Natural killer cell (primary cell): Measurements from ENCODE around the gene ADRM1. TPM values are rescaled to one million over a fixed set of nuclear protein-coding genes. Genes with fewer than 3 reads are reported as not detected.

Experiments
- ATAC-seq, 3 donors: fragments of 150-1000 bp in 2 of 3; fragments of 200-7000 bp in 1 of 3; cut with Tn5 transposase; 1 replicate in 1 of 3; 2 replicates in 2 of 3; pipeline ENCODE4 v1.10.0; 2021; ENCODE audit warnings: mild to moderate bottlenecking in 2 of 3, moderate library complexity in 2 of 3
- DNase-seq, 2 donors: peaks; one replicate each; pipeline versions ENCODE4 v3.0.0 to v3.0.0-alpha.2; 2013 to 2021; ENCODE audit warnings: mixed read lengths in 1 of 2
- H3K27ac ChIP-seq: one replicate; pipeline ENCODE4 v1.5.1; 2013; ENCODE audit warnings: mild to moderate bottlenecking, low read length
- H3K27me3 ChIP-seq: one replicate; pipeline ENCODE4 v1.6.1; 2013; ENCODE audit warnings: low read length; ENCODE audit not compliant: control insufficient read depth, insufficient read depth
- H3K36me3 ChIP-seq: one replicate; pipeline ENCODE4 v1.6.1; 2013; ENCODE audit warnings: low read length; ENCODE audit not compliant: control insufficient read depth, insufficient read depth
- H3K4me1 ChIP-seq: one replicate; pipeline ENCODE4 v1.6.1; 2013; ENCODE audit warnings: low read length; ENCODE audit not compliant: control insufficient read depth, insufficient read depth
- H3K4me3 ChIP-seq: one replicate; pipeline ENCODE4 v1.5.1; 2013; ENCODE audit warnings: low read length
- H3K9me3 ChIP-seq: one replicate; pipeline ENCODE4 v1.6.1; 2013; ENCODE audit warnings: low read length; ENCODE audit not compliant: control insufficient read depth, insufficient read depth
- H3K27ac Mint-ChIP-seq, 2 donors: one replicate each; pipeline ENCODE4 v1.8.0; 2022; ENCODE audit warnings: mild to moderate bottlenecking in 2 of 2, mixed read lengths in 2 of 2, moderate library complexity in 1 of 2
- H3K27me3 Mint-ChIP-seq, 2 donors: one replicate each; pipeline ENCODE4 v1.8.0; 2022; ENCODE audit warnings: low read depth in 2 of 2, mixed read lengths in 2 of 2
- H3K36me3 Mint-ChIP-seq: one replicate; pipeline ENCODE4 v1.8.0; 2022; ENCODE audit warnings: mixed read lengths
- H3K4me1 Mint-ChIP-seq, 2 donors: one replicate each; pipeline ENCODE4 v1.8.0; 2022; ENCODE audit warnings: mixed read lengths in 2 of 2
- H3K4me3 Mint-ChIP-seq: one replicate; pipeline ENCODE4 v1.8.0; 2022; ENCODE audit warnings: mild to moderate bottlenecking, moderate library complexity, mixed read lengths
- H3K9me3 Mint-ChIP-seq, 2 donors: one replicate each; pipeline ENCODE4 v1.8.0; 2022; ENCODE audit warnings: mixed read lengths in 2 of 2
- CTCF ChIP-seq: fragments of 200-600 bp; IDR thresholded peaks from one replicate; pipeline ENCODE4 v1.8.0; 2022; ENCODE audit warnings: antibody characterized with exemption
- WGBS: methylation state at CpG from one replicate; pipeline ENCODE4 v1.1.7; 2013; ENCODE audit warnings: missing lambda C conversion rate; ENCODE audit not compliant: insufficient coverage; 5-methylcytosine and 5-hydroxymethylcytosine counted together
- intact Hi-C: fragments of 100-400 bp; cut with micrococcal nuclease; formaldehyde crosslinking; loops from one replicate; pipeline ENCODE4 v1.14.2; 2022
- total RNA-seq, 4 donors: library from RNA; stranded (reverse); fragments of 120-200 nt in 1 of 4; gene quantifications; one replicate each; pipeline versions ENCODE4 v1.2.3 to v1.2.4, GENCODE V29; 2013 to 2022

ADRM1 gene
- total RNA-seq, 3 donors from 2014 or later (not counting 1 experiment from before 2014, with no cell fraction given), result 81.4 to 88.4 (median 84.6) TPM

DNA sequence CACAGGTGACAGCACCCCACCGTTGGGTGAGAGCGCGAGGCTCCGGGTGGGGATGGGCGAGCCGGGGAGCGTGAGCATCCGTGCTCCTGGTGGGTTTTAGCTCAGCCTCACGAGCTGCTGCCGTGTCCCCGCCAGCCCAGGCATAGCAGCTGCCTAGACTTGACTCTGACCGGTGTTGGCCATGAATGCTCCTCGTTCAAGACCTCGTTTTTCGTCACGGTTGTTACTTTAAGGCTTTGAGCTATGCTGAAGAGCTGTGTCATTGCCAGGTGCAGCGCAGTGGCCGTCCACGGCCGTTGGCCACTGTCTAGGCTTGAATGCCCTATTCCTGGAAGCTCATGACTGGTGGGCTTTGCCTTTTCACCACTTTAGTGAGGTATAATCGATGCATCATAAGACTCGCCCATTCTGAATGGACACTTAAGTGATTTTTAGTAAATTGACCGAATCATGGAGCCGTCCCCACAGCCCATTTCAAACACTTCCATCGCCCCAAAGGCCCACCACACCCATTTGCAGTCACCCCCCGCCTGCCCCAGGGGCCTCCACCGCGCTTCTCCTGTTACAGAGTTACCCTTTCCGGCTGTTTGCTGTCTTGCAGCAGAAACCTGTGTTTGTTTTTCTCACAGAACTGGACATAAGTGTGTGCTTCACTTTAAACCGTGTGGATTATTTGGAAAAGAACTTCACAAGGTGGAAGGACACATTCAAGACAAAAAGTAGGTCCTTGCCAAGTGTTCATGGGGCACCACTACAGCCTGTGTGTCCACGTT is 21.4 kb upstream of the ADRM1 start:
- 97% methylated on average over 31 of the region's 31 CpGs for WGBS
- H3K4me1 Mint-ChIP-seq, result no peaks in the 10 kb centered on the region
- intact Hi-C loops, result no loop called here
- Histone ChIP-seq H3K27ac (no peak overlapping the region), H3K36me3 (peaks cover 64% of the 10 kb centered on the region), H3K4me1 (no peaks in the 10 kb centered on the region), H3K4me3 (no peak overlapping the region), H3K9me3 (no peaks in the 10 kb centered on the region), H3K27me3 (no peaks in the 10 kb centered on the region)
- ATAC-seq, result no peak
- H3K9me3 Mint-ChIP-seq, result no peaks in the 10 kb centered on the region
- DNase-seq, result no peak
- no peak for TF ChIP-seq CTCF
- H3K36me3 Mint-ChIP-seq, result peaks cover 7% of the 10 kb centered on the region
- no peak overlapping the region for H3K4me3 Mint-ChIP-seq
- H3K27me3 Mint-ChIP-seq, result no peaks in the 10 kb centered on the region
- no peak overlapping the region for H3K27ac Mint-ChIP-seq

DNA sequence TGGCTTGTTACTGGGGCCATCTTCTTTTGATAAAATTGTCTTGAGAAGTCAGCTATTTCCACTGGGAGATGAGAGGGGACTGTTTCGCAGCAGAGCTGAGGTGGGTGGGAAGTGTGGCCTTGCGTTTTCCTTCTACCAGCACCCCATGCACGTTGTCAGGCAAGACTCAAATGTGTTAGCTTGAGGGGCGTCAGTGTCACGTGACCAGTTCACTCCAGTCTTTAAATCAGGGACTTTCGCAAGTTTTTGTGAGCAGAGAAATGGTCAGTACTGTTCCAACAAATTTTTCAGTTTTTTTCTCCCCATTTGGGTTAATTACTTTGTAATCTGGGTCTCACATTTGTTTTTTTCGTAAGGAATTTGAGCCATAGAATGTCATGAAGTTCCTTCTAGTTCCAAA is 20.7 kb upstream of the ADRM1 start:
- DNase-seq (no peak), ATAC-seq (no peak)
- Histone ChIP-seq H3K4me3 (no peak overlapping the region), H3K4me1 (no peaks in the 10 kb centered on the region), H3K27me3 (no peaks in the 10 kb centered on the region), H3K27ac (no peak overlapping the region), H3K9me3 (no peaks in the 10 kb centered on the region), H3K36me3 (peaks cover 68% of the 10 kb centered on the region)
- TF ChIP-seq CTCF, result no peak
- intact Hi-C loops, result no loop called here
- H3K9me3 Mint-ChIP-seq, result no peaks in the 10 kb centered on the region
- WGBS, result 98% methylated on average over 7 of the region's 7 CpGs
- H3K36me3 Mint-ChIP-seq, result peaks cover 7% of the 10 kb centered on the region
- no peaks in the 10 kb centered on the region for H3K4me1 Mint-ChIP-seq
- H3K27ac Mint-ChIP-seq, result no peak overlapping the region
- H3K27me3 Mint-ChIP-seq, result no peaks in the 10 kb centered on the region
- no peak overlapping the region for H3K4me3 Mint-ChIP-seq

GRCh38 chr20:62282877-62283503 is 19.8 kb upstream of the ADRM1 start:
- Mint-ChIP-seq H3K4me1 (no peaks in the 10 kb centered on the region), H3K36me3 (peaks cover 7% of the 10 kb centered on the region), H3K4me3 (no peak overlapping the region), H3K9me3 (no peaks in the 10 kb centered on the region), H3K27me3 (no peaks in the 10 kb centered on the region), H3K27ac (no peak overlapping the region)
- intact Hi-C loops, result no loop called here
- no peaks in the 10 kb centered on the region for H3K27me3 ChIP-seq
- ATAC-seq (no peak), DNase-seq (no peak)
- no peak overlapping the region for H3K27ac ChIP-seq
- peaks cover 73% of the 10 kb centered on the region for H3K36me3 ChIP-seq
- no peak overlapping the region for H3K4me3 ChIP-seq
- no peaks in the 10 kb centered on the region for H3K4me1 ChIP-seq
- TF ChIP-seq CTCF, result no peak
- no peaks in the 10 kb centered on the region for H3K9me3 ChIP-seq
- WGBS, result 97% methylated on average over 16 of the region's 16 CpGs
